ENCODE data around the gene CAPZA3.

DNA sequence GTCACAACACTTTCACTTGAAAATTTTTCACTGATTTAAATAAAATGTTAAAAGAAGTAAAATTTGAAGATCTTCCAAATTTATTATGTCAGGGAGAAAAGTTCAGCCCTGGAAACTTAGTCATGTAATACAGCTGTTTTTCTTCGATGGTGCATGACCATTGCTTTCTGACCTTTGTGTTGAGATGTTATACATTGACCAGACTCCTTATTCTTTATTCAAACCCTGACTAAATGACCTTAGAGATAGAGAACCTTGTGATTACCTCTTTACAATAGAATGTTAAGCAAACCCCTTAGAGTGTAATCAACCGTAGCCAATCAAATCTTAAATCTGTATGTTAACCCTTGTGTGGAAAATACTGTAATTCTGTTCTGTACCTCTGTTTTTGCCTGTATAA, 34.6 kb upstream of the CAPZA3 start:
- TF ChIP-seq, protein P1, sequence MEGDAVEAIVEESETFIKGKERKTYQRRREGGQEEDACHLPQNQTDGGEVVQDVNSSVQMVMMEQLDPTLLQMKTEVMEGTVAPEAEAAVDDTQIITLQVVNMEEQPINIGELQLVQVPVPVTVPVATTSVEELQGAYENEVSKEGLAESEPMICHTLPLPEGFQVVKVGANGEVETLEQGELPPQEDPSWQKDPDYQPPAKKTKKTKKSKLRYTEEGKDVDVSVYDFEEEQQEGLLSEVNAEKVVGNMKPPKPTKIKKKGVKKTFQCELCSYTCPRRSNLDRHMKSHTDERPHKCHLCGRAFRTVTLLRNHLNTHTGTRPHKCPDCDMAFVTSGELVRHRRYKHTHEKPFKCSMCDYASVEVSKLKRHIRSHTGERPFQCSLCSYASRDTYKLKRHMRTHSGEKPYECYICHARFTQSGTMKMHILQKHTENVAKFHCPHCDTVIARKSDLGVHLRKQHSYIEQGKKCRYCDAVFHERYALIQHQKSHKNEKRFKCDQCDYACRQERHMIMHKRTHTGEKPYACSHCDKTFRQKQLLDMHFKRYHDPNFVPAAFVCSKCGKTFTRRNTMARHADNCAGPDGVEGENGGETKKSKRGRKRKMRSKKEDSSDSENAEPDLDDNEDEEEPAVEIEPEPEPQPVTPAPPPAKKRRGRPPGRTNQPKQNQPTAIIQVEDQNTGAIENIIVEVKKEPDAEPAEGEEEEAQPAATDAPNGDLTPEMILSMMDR (IDR thresholded peaks at IDR 0.05), result no peak
- no peak for TF ChIP-seq EZH2phosphoT487 (IDR thresholded peaks at IDR 0.05)
